CD4-positive, alpha-beta memory T cell (primary cell): ENCODE data around the gene KBTBD12. TPM values are rescaled to one million over a fixed set of nuclear protein-coding genes. Genes with fewer than 3 reads are reported as not detected.

Source experiments
- CTCF ChIA-PET: fragments of 350-600 bp; sonication (Branson Sonifier 250); formaldehyde crosslinking; loops from one replicate; lab custom pipeline; 2021; ENCODE audit warnings: inconsistent platforms; ENCODE audit not compliant: partially characterized antibody; lab: Charles Lee
- POLR2A ChIA-PET: fragments of 350-600 bp; sonication (Branson Sonifier 250); formaldehyde crosslinking; loops from one replicate; lab custom pipeline; 2021; ENCODE audit not compliant: partially characterized antibody; lab: Charles Lee
- DNase-seq, 5 donors: peaks; one replicate each; pipeline versions ENCODE4 v3.0.0 to v3.0.0-alpha.2; 2020 to 2022; ENCODE audit warnings: mixed read lengths in 1 of 5
- H3K27ac ChIP-seq: one replicate; pipeline ENCODE4 v1.7.0; 2013; ENCODE audit warnings: low read depth, low read length
- H3K27me3 ChIP-seq: 2 replicates; pipeline ENCODE4 v1.7.0; 2013; ENCODE audit warnings: mild to moderate bottlenecking, low read length, moderate library complexity; ENCODE audit not compliant: insufficient read depth
- H3K36me3 ChIP-seq: 2 replicates; pipeline ENCODE4 v1.7.0; 2013; ENCODE audit warnings: mild to moderate bottlenecking, low read length, moderate library complexity; ENCODE audit not compliant: insufficient read depth
- H3K4me1 ChIP-seq: 2 replicates; pipeline ENCODE4 v1.7.0; 2013; ENCODE audit warnings: mild to moderate bottlenecking, low read length, moderate library complexity; ENCODE audit not compliant: insufficient read depth
- H3K4me3 ChIP-seq, 2 donors: one replicate each; pipeline ENCODE4 v1.7.0; 2013; ENCODE audit warnings: low read length in 2 of 2, mild to moderate bottlenecking in 1 of 2
- H3K9me3 ChIP-seq, 2 donors: one replicate each; pipeline ENCODE4 v1.7.0; 2013; ENCODE audit warnings: low read length in 2 of 2, control low read depth in 1 of 2; ENCODE audit not compliant: control insufficient read depth in 1 of 2
- H3K27ac Mint-ChIP-seq, 7 donors: one replicate each; pipeline ENCODE4 v1.8.0; 2020 to 2021; ENCODE audit warnings: mixed read lengths in 7 of 7, mild to moderate bottlenecking in 6 of 7, inconsistent platforms in 3 of 7, moderate library complexity in 3 of 7
- H3K27me3 Mint-ChIP-seq, 2 donors: one replicate each; pipeline ENCODE4 v1.8.0; 2020 to 2021; ENCODE audit warnings: mixed read lengths in 2 of 2
- H3K36me3 Mint-ChIP-seq, 2 donors: one replicate each; pipeline ENCODE4 v1.8.0; 2020 to 2021; ENCODE audit warnings: mixed read lengths in 2 of 2, inconsistent platforms in 1 of 2, mild to moderate bottlenecking in 1 of 2
- H3K4me1 Mint-ChIP-seq, 4 donors: one replicate each; pipeline ENCODE4 v1.8.0; 2020 to 2021; ENCODE audit warnings: mixed read lengths in 4 of 4, mild to moderate bottlenecking in 1 of 4
- H3K4me3 Mint-ChIP-seq, 8 donors: one replicate each; pipeline ENCODE4 v1.8.0; 2020 to 2021; ENCODE audit warnings: mixed read lengths in 8 of 8, mild to moderate bottlenecking in 7 of 8, moderate library complexity in 6 of 8, inconsistent platforms in 3 of 8
- H3K9me3 Mint-ChIP-seq, 8 donors: one replicate each; pipeline ENCODE4 v1.8.0; 2020 to 2021; ENCODE audit warnings: mixed read lengths in 8 of 8, mild to moderate bottlenecking in 5 of 8, inconsistent platforms in 3 of 8, moderate library complexity in 1 of 8
- intact Hi-C: fragments of 100-400 bp; cut with micrococcal nuclease; formaldehyde crosslinking; loops from one replicate; pipeline ENCODE4 v1.15.1; 2023
- polyA plus RNA-seq, 2 donors: library from polyadenylated mRNA; unstranded; fragments of 300-500 nt; fragmentation: Illumina TruSeq; gene quantifications; one replicate each; pipeline ENCODE4 v1.2.3, GENCODE V29; 2021
- total RNA-seq, 2 experiments: library from RNA; stranded (reverse); gene quantifications; one replicate each; pipeline ENCODE4 v1.2.3, GENCODE V29; 2021

Gene KBTBD12
- total and polyA plus RNA-seq, 4 experiments from 2014 or later: 0.06 TPM; not detected in 3

DNA sequence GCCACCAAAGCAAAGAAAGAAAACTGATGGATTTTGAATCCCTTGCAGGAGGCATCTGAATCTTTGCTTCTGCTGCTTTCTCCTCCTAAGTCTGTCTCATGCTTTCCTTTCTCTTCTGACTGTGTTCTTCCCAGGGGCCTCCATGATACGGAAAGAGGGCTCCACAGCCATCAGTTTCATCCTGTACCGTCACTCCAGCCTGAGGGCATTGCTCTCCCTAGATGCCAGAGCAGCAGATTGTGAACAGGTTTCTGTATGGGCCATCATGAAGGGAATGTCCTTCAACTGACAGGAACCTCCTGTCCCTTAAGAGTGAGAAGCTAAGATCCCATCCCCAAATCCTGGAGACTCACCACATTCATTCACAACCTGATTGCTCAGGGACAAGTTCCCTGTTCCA lies 59.2 kb downstream of the KBTBD12 start:
- H3K36me3 Mint-ChIP-seq: no peaks in the 10 kb centered on the region
- ChIA-PET CTCF (no interaction called here), POLR2A (no interaction called here)
- H3K4me3 Mint-ChIP-seq: no peak overlapping the region
- peaks cover 5 to 22% of the 10 kb centered on the region in 2 donors for H3K27me3 Mint-ChIP-seq
- H3K4me1 ChIP-seq: no peaks in the 10 kb centered on the region
- peaks cover 0 to 3% (median 0%) of the 10 kb centered on the region in 8 donors for H3K9me3 Mint-ChIP-seq
- no peak overlapping the region for H3K27ac ChIP-seq
- H3K9me3 ChIP-seq: no peaks in the 10 kb centered on the region
- H3K27me3 ChIP-seq: no peaks in the 10 kb centered on the region
- no peak overlapping the region for H3K4me3 ChIP-seq
- H3K27ac Mint-ChIP-seq: no peak overlapping the region
- intact Hi-C loops: no loop called here
- no peaks in the 10 kb centered on the region for H3K4me1 Mint-ChIP-seq
- H3K36me3 ChIP-seq: no peaks in the 10 kb centered on the region
- no peak for DNase-seq

DNA sequence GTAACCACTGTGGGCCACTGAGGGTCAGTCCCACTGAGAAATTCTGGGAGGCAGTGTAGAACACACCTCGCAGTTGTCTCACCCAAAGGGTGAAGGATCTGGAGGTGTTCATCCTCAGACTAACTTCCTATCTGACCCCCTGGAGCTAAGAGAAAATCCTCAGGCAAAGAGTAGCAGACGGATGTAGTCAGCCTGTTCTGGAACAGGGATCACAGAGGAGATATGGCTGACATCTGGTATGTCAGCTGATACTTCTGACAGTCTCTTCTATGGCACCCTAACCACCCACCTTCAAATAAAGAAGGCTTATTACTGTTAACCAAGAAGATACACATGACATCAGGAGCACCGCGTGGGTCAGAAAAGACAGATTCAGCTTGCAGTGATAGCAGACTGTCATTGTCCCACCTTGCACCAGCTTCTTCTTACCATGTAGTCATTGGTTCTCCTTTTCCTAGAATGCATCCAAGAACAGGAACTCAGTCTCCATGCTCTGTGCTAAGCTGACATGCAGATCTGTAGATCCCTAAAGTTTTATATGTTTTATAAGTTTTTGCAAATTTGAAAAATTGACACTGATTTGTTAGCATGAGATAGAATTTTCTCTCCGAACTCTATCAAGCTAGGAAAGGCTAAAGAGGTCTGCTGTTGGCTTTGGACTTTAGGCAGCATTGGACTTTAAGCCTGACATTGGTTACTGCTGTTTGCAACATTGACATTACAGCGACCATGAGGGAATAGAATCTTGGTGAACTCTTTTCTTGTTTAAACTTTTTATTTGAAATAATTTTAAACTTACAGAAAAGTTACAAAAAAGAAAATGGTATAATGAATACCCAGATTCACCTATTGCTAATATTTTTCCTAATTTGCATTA lies 60.4 kb downstream of the KBTBD12 start:
- Histone ChIP-seq H3K27ac (no peak overlapping the region), H3K9me3 (no peaks in the 10 kb centered on the region), H3K4me3 (no peak overlapping the region), H3K27me3 (no peaks in the 10 kb centered on the region), H3K4me1 (no peaks in the 10 kb centered on the region), H3K36me3 (no peaks in the 10 kb centered on the region)
- Mint-ChIP-seq H3K27me3 (peaks cover 5 to 22% of the 10 kb centered on the region in 2 donors), H3K9me3 (peaks cover 0 to 3% (median 0%) of the 10 kb centered on the region in 8 donors), H3K4me1 (no peaks in the 10 kb centered on the region), H3K27ac (no peak overlapping the region), H3K4me3 (no peak overlapping the region), H3K36me3 (no peaks in the 10 kb centered on the region)
- CTCF ChIA-PET: no interaction called here
- DNase-seq: no peak
- POLR2A ChIA-PET: no interaction called here
- intact Hi-C loops: no loop called here

DNA sequence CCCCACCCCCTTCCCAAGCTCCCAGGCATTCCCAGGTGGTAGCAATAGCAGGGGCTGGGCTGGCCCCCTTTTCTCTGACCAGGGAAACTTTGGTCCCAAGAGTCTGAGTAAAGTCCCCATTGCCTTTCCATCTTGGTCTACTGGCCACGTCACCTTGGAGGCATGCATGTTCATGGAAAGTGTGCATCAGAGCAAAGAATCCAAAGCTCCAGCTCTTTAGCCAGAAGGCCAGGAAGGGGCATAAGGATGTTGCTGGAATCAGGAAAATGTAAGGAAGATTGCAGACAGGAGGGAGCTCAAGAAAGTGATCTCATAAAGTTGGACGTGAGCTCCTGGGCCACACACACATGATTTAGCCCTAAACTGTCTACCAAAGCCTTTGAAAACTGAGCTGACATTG lies 63.6 kb downstream of the KBTBD12 start:
- no peaks in the 10 kb centered on the region for H3K4me1 Mint-ChIP-seq
- no peak overlapping the region for H3K27ac Mint-ChIP-seq
- H3K27me3 ChIP-seq: no peaks in the 10 kb centered on the region
- H3K4me3 ChIP-seq: no peak overlapping the region
- peaks cover 0 to 3% (median 0%) of the 10 kb centered on the region in 8 donors for H3K9me3 Mint-ChIP-seq
- POLR2A ChIA-PET: no interaction called here
- H3K27ac ChIP-seq: no peak overlapping the region
- H3K9me3 ChIP-seq: no peaks in the 10 kb centered on the region
- H3K36me3 ChIP-seq: no peaks in the 10 kb centered on the region
- no peak overlapping the region for H3K4me3 Mint-ChIP-seq
- H3K27me3 Mint-ChIP-seq: peaks cover 5 to 21% of the 10 kb centered on the region in 2 donors
- peaks cover 0 to 4% of the 10 kb centered on the region in 2 donors for H3K36me3 Mint-ChIP-seq
- intact Hi-C loops: no loop called here
- CTCF ChIA-PET: no interaction called here
- DNase-seq: no peak
- H3K4me1 ChIP-seq: no peaks in the 10 kb centered on the region

DNA sequence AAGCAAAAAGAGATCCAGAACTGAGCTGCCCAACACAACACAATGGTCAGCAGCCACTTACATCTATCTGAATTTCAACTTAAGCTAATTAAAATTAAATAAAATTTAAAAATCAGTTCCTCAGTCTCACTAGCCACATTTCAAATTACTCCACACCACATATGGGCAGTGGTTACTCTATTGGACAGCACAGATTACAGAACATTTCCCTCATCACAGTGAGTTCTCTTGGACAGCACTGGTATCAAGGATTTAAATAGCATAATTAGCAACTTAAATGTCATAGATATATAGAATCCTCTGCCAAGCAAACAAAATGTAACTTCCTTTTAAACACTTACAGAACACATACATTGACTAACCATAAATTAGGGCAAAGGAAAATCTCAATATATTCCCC lies 64.4 kb downstream of the KBTBD12 start:
- Mint-ChIP-seq H3K4me1 (no peaks in the 10 kb centered on the region), H3K9me3 (peaks cover 0 to 3% (median 0%) of the 10 kb centered on the region in 8 donors), H3K36me3 (peaks cover 0 to 4% of the 10 kb centered on the region in 2 donors), H3K4me3 (no peak overlapping the region), H3K27ac (no peak overlapping the region), H3K27me3 (peaks cover 3 to 19% of the 10 kb centered on the region in 2 donors)
- Histone ChIP-seq H3K9me3 (no peaks in the 10 kb centered on the region), H3K27me3 (no peaks in the 10 kb centered on the region), H3K27ac (no peak overlapping the region), H3K36me3 (no peaks in the 10 kb centered on the region), H3K4me1 (no peaks in the 10 kb centered on the region), H3K4me3 (no peak overlapping the region)
- no peak for DNase-seq
- ChIA-PET POLR2A (no interaction called here), CTCF (no interaction called here)
- intact Hi-C loops: no loop called here

DNA sequence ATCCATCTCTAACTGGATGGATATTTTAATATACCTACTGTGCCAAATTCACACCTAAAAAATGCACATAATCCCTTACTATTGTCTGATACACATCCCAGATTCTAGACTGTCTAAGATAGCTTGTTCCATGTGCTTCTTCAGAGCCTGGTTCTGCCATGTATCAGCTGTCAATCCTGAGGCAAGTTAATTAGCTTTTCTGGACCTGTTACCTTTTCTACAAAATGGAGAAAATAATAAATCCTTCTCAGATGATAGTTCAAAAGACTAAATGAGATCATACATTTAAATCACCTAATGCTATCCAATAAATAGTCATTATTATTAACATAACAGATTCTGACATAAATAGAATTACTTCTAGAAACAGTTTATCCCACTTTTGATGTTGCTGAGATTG lies 66.1 kb downstream of the KBTBD12 start:
- POLR2A ChIA-PET: no interaction called here
- no peak overlapping the region for H3K27ac Mint-ChIP-seq
- H3K36me3 ChIP-seq: no peaks in the 10 kb centered on the region

DNA sequence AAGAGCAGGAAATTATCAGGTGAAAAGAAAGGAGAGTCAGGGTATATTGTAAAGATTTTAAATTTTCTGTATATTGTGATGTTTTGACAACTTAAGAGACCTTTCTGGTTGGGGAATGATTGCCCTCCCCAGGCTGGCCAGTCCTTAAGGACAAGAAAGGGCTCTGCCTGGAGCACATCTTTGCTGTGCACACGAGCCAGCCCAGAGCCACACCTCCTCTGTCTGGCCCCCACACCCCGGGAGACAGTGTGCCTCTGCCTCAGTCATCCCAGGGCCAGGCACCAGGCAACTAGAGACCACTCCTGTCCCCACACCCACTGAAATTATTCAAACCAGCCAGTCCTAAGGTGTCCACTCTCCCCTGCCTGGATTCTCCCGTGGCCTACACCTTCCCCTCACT lies 67.1 kb downstream of the KBTBD12 start:
- Mint-ChIP-seq H3K27me3 (peaks cover 2 to 11% of the 10 kb centered on the region in 2 donors), H3K27ac (no peak overlapping the region), H3K4me3 (no peak overlapping the region), H3K4me1 (no peaks in the 10 kb centered on the region), H3K9me3 (peaks cover 0 to 3% (median 0%) of the 10 kb centered on the region in 8 donors), H3K36me3 (peaks cover 0 to 7% of the 10 kb centered on the region in 2 donors)
- Histone ChIP-seq H3K4me3 (no peak overlapping the region), H3K27me3 (no peaks in the 10 kb centered on the region), H3K27ac (no peak overlapping the region), H3K36me3 (no peaks in the 10 kb centered on the region), H3K4me1 (no peaks in the 10 kb centered on the region), H3K9me3 (no peaks in the 10 kb centered on the region)
- DNase-seq: no peak
- ChIA-PET POLR2A (no interaction called here), CTCF (no interaction called here)
- intact Hi-C loops: no loop called here

More for the DNA sequence above, 66.1 kb downstream of the KBTBD12 start:
- H3K4me3 ChIP-seq: no peak overlapping the region
- Mint-ChIP-seq H3K36me3 (peaks cover 0 to 7% of the 10 kb centered on the region in 2 donors), H3K9me3 (peaks cover 0 to 3% (median 0%) of the 10 kb centered on the region in 8 donors), H3K4me1 (no peaks in the 10 kb centered on the region), H3K27me3 (peaks cover 2 to 16% of the 10 kb centered on the region in 2 donors), H3K4me3 (no peak overlapping the region)
- intact Hi-C loops: no loop called here
- H3K9me3 ChIP-seq: no peaks in the 10 kb centered on the region
- no peaks in the 10 kb centered on the region for H3K4me1 ChIP-seq
- DNase-seq: no peak
- H3K27ac ChIP-seq: no peak overlapping the region
- no peaks in the 10 kb centered on the region for H3K27me3 ChIP-seq
- CTCF ChIA-PET: no interaction called here

DNA sequence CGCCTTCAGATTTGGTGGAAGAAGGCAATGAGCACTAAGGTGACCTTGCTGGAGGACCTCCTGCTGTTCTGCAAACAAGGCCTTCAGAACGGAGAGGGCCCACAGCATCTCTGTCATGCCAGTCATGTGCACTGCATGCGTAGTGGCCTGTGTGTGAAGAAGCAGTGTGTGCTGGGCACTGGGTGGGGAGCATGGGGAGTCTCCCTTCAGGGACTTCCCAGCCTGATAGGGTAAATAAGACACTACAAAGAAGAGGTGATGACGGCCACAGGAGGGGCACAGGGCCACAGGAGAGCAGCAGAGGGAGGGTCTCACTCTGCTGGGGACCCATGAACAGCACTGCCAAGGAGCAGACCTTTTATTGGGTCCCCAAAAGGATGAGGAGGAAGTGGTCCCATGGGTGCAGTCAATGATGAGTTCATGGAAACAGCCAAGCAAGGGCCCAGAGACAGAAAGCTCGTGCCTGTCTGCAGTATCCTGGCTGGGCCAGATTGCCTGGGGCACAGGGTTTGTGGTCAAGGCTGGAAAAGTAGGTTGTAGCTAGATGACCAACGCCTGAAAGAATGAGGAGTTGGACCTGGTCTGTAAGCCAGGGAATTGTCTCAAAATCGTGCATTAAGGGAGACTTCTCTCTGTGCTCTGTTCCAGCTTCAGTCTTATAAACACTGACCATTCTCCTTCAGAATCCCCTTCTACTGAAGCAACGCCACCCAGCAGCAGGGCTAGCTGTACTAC lies 69.4 kb downstream of the KBTBD12 start:
- Histone ChIP-seq H3K9me3 (no peaks in the 10 kb centered on the region), H3K4me1 (no peaks in the 10 kb centered on the region), H3K27me3 (no peaks in the 10 kb centered on the region), H3K27ac (no peak overlapping the region), H3K36me3 (no peaks in the 10 kb centered on the region), H3K4me3 (no peak overlapping the region)
- Mint-ChIP-seq H3K9me3 (peaks cover 0 to 2% (median 0%) of the 10 kb centered on the region in 8 donors), H3K4me1 (no peaks in the 10 kb centered on the region), H3K36me3 (peaks cover 0 to 7% of the 10 kb centered on the region in 2 donors), H3K27me3 (peaks cover 2 to 5% of the 10 kb centered on the region in 2 donors), H3K4me3 (no peak overlapping the region), H3K27ac (no peak overlapping the region)
- CTCF ChIA-PET: no interaction called here
- intact Hi-C loops: no loop called here
- DNase-seq: no peak
- POLR2A ChIA-PET: no interaction called here
